Bone marrow (tissue), 2 donors: ENCODE data around the gene SAG.
"Not testable (repeated sequence)": the region's sequence is repeated elsewhere in the genome, so short reads cannot be mapped to it uniquely, and the experiment has no call there.

Source experiments
- DNase-seq, 2 donors: peaks; one replicate each; lab custom pipeline; 2025; lab: John Stamatoyannopoulos, UW

The SAG gene

DNA sequence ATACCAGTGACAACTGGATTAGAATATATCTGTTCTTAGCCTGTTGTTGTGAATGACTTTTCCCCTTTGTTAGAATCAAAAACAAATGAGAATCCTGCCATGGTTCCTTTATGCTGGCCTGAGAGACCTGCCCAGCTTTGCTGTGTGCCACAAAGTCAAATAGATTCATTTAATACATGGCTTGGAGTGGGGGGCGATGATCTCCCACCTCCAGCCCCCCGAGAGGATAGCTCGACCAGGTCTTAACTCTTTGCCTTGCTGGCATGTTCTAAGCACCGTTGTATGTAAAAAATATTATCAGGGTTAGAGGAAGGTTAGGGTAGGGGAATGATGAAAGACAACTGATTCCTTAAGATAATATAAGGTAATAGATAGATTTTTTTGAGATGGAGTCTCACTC, 24.5 kb downstream of the SAG start:
- DNase-seq, result no peak

- DNase-seq, result no peak
Observed at GRCh38 chr2:233334915-233335314, 27.3 kb downstream of the SAG start.

- not testable (repeated sequence) for DNase-seq
Observed at GRCh38 chr2:233336091-233336490, 28.5 kb downstream of the SAG start.

DNA sequence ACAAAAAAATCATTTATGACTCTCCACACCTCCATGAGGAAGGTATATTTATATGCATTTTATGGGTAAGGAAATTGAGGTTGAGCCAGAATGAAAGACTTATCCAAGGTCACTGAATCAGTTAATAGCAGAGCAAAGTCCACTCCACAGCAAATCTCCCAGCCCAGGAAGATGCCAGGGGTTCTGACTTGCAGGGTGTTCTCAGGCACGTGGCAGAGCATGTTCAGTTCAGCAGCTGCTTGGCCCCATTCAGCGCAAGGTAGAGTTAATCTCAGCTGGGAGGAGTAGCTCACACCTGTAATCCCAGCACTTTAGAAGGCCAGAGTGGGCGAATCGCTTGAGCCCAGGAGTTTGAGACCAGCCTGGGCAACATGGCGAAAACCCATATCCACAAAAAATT, 28.9 kb downstream of the SAG start:
- DNase-seq, result no peak

GRCh38 chr2:233338046-233338445, 30.4 kb downstream of the SAG start:
- DNase-seq, result no peak

DNA sequence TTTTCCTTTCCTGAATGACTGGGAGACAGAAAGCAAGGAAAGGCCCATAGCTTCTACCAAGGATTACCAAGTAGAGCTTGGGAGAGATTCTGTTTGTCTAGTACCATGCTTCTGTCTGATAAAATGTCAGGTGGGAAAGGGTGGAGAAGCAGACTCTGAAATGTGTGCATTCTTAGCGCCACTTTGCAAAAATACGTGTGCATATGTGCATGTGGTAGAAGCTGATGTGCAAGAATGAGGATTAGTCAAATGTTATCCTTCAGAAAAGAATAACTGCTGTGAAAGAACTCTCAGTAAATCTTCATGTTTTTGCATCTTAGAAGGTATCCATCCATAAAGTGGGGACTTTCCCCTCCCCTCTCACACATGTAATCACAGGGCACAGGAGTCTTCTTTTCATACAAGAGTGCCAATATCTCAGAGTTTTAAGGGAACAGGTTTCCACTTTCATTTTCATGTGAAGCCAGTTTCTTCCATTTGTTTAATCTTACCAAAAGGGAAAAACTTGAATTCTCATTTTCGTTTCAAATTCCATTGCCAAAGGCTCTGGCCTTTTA, 31.3 kb downstream of the SAG start:
- DNase-seq, result no peak

- DNase-seq, result no peak
Observed at GRCh38 chr2:233339427-233339826, 31.8 kb downstream of the SAG start.

DNA sequence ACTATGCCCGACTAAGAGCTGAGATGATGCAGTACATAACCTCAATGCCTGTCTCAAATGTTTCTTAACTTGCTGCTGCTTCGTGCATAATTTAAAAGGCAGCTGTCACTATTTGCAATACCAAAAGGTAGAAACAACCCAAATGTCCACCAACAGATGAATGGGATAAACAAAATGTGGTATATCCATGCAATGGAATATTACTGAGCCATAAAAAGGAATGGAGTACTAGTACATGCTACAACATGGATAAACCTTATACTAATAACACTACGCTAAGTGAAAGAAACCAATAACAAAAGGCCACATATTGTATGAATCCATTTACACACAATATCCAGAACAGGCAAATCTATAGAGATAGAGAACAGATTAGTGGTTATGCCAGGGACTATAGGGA, 33.7 kb downstream of the SAG start:
- no peak for DNase-seq

- DNase-seq, result no peak
Observed at GRCh38 chr2:233342301-233342700, 34.7 kb downstream of the SAG start.

DNA sequence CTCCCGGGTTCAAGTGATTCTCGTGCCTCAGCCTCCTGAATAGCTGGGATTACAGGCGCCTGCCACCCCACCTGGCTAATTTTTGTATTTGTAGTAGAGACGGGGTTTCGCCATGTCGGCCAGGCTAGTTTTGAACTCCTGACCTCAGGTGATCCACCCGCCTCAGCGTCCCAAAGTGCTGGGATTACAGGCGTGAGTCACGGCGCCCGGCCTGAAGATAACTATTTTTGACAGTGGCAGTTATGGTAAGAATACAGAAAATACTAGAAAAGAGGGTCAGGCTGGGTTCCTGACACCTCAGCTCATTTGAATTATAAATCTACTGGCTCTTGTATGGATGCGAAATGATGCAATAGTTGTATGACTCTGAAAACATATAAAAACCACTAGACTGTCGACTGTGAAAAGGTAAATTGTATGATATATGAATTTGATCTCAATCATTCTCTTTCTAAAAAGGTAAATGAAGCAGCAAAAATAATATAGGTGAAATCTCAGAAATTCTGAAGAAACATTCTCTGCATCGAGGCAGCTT, 35.6 kb downstream of the SAG start:
- DNase-seq, result no peak

DNA sequence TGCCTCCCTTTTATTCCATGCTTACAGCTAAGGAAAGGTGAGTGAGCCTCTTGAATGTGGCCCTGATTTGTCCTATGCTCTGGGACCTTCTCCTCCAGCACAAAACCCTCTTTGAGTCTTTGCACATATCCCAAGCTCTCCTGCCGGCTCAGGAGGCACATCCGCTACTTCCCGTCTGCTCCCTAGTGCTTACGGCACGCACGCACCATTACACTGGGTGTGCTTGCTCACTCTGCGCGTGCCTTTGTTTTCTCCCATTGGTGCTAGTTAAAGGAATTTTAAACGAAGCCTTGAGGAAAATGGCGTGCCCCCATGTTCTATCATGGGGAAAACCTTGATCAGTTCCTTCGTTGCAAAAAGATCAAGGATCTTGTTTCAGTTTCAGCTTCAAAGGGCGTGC, 38.8 kb downstream of the SAG start:
- no peak for DNase-seq

- no peak for DNase-seq
Observed at GRCh38 chr2:233346930-233347329, 39.3 kb downstream of the SAG start.

DNA sequence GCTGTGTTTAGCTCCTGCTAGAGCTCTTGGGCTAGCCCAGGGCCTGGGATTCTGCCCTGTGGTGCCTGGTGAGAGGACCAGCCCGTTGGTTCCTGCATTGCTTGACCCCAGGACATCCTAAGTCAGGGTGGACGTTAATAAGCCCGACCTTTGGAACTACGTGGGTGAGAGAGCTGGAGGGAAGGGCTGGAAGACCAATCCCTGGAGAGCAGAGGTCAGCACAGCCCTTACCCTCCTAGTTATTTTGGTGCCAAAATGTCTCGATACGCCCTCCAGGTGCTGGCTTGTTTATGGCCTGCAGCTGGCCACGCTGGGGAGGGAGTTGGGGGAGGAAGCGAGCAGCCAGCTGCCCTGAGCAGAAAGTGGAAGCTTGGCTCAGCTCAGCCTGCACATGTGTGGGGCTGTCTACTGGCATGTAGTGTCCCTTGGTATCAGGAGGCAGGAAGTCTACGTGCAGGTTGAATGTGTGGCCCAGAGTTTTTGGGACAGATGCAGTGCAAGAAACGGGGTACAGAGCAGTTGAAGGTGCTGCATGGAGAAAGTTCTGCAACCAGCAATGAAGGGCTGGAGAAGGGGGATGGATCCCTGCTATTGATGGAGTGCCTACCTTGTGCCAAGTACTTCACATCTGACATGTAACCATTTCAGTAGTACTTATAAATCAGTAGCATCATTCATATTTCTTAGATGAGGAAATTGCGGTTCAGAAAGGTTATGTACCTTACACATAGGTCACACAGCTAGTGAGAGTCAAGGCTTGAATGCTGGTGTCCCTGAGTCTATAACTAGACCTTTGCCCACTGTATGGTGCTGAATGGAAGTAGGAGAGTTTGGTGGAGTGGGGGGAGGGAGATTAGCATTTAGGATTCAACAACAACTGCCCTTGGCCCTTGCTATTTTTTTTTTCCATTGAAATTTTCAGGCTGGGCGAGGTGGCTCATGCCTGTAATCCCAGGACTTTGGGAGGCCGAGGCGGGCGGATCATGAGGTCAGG, 41.7 kb downstream of the SAG start:
- DNase-seq, result peak in 1 of 2 donors; percentile 77

GRCh38 chr2:233350708-233351107, 43.1 kb downstream of the SAG start:
- DNase-seq, result peak in 1 of 2 donors; percentile 93

GRCh38 chr2:233351423-233351822, 43.8 kb downstream of the SAG start:
- DNase-seq, result peak in 1 of 2 donors; percentile 25

- DNase-seq, result no peak
Observed at GRCh38 chr2:233352141-233352842, 44.7 kb downstream of the SAG start.

- DNase-seq, result no peak
Observed at GRCh38 chr2:233353101-233353768, 45.6 kb downstream of the SAG start.

DNA sequence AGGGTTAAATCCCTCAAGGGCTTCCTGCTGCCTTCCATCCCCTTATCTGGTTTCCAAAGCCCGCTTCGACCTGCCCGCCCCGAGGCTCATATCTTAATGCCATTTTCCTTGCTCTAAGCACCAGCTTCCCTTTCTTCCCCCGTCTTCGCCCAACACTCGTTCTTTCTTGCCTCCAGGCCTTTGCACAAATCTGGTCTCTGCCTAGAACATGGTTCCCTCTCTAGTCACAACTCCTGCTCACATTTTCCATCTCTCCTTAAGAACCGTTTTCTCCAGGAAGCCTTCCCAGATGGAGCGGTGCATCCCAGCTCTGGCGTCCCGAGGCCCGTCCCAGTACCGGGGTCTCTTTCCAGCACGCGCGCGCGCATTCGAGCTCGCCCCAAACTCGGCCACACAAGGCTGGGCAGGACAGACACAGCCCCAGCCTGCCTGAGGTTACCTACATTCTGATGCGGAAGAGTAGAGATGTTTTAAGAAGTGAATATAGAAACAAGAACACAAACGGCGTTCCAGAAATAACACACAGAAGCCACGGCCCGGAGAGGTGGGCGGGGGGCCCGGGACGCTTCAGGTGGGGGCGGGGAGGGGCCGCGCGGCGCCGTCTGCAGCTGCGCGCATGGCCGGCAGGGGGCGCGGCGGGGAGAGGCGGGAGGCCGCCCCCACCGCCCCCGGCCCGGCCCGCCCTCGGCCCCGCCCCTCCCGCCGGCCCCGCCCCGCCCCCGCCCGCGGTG, 46.3 kb downstream of the SAG start, which contains the start of gene DGKD:
DGKD (plus strand) TSS at position 726 of the 731 bp plus-strand sequence. CDS start 25 bp downstream, outside the sequence.
- DNase-seq, result peak in 1 of 2 donors; percentile 53

GRCh38 chr2:233354500-233354924, 46.9 kb downstream of the SAG start:
- DNase-seq, result no peak

GRCh38 chr2:233354971-233355574, 47.5 kb downstream of the SAG start:
- no peak for DNase-seq

GRCh38 chr2:233355916-233356315, 48.3 kb downstream of the SAG start:
- DNase-seq, result no peak
